Loucy (cell line): ENCODE results near the gene C20orf202.
A peak's percentile ranks its signal among the peaks of the same experiment; 100 is the strongest.

Experiments
- H2AFZ ChIP-seq: fragments of 200-600 bp; sonication (generic); 2 replicates; pipeline ENCODE4 v1.6.0; 2016; ENCODE audit warnings: antibody characterized with exemption, mild to moderate bottlenecking, low read length, moderate library complexity
- H3F3A ChIP-seq: fragments of 200-600 bp; 2 replicates; pipeline ENCODE4 v1.6.0; 2016; ENCODE audit warnings: antibody characterized with exemption, low read depth, mild to moderate bottlenecking
- H3K27me3 ChIP-seq: fragments of 200-600 bp; sonication (generic); 2 replicates; pipeline ENCODE4 v1.6.1; 2014; ENCODE audit warnings: low read length, mild to moderate bottlenecking; ENCODE audit not compliant: insufficient read depth, poor library complexity, severe bottlenecking
- H3K36me3 ChIP-seq: fragments of 200-600 bp; sonication (generic); 2 replicates; pipeline ENCODE4 v1.6.1; 2016; ENCODE audit warnings: low read length; ENCODE audit not compliant: insufficient read depth
- H3K4me1 ChIP-seq: fragments of 200-600 bp; sonication (generic); 2 replicates; pipeline ENCODE4 v1.5.1; 2014; ENCODE audit warnings: low read length, mild to moderate bottlenecking; ENCODE audit not compliant: insufficient read depth, poor library complexity, severe bottlenecking
- H3K4me2 ChIP-seq: fragments of 200-600 bp; sonication (generic); 2 replicates; pipeline ENCODE4 v1.6.0; 2014; ENCODE audit warnings: antibody characterized with exemption, low read length, low read depth, mild to moderate bottlenecking; ENCODE audit not compliant: poor library complexity, severe bottlenecking
- H3K4me3 ChIP-seq: fragments of 200-600 bp; sonication (generic); 2 replicates; pipeline ENCODE4 v1.5.1; 2014; ENCODE audit warnings: low read length, mild to moderate bottlenecking, mixed read lengths; ENCODE audit not compliant: poor library complexity, severe bottlenecking
- H3K79me2 ChIP-seq: fragments of 200-600 bp; sonication (generic); 2 replicates; pipeline ENCODE4 v1.6.1; 2014; ENCODE audit warnings: low read length; ENCODE audit not compliant: insufficient read depth
- H3K9ac ChIP-seq: fragments of 200-600 bp; sonication (generic); 2 replicates; pipeline ENCODE4 v1.6.0; 2014; ENCODE audit warnings: mild to moderate bottlenecking, low read depth, low read length, moderate library complexity; ENCODE audit not compliant: poor library complexity, severe bottlenecking
- H3K9me2 ChIP-seq: fragments of 200-600 bp; sonication (generic); replicated peaks from 2 replicates; pipeline ENCODE4 v1.6.1; 2016; ENCODE audit warnings: low read depth, low read length, mixed read lengths
- H3K9me3 ChIP-seq: fragments of 200-600 bp; sonication (generic); 2 replicates; pipeline ENCODE4 v1.6.1; 2014; ENCODE audit warnings: mild to moderate bottlenecking, antibody characterized with exemption, low read length, low read depth; ENCODE audit not compliant: insufficient read depth
- H4K20me1 ChIP-seq: fragments of 200-600 bp; sonication (generic); 2 replicates; pipeline ENCODE4 v1.6.0; 2014; ENCODE audit warnings: antibody characterized with exemption, low read length, mild to moderate bottlenecking; ENCODE audit not compliant: insufficient read depth, poor library complexity, severe bottlenecking
- CTCF ChIP-seq: fragments of 200-600 bp; sonication (generic); conservative IDR thresholded peaks from 2 replicates; pipeline ENCODE4 v1.5.1; 2014; ENCODE audit warnings: mild to moderate bottlenecking, antibody characterized with exemption, low read length
- EZH2phosphoT487 ChIP-seq: fragments of 200-600 bp; IDR thresholded peaks from 2 replicates; pipeline ENCODE4 v1.6.1; 2018; ENCODE audit warnings: antibody characterized with exemption, mild to moderate bottlenecking, moderate library complexity, borderline replicate concordance

Gene C20orf202

GRCh38 chr20:1199212-1199873 lies 3.9 kb upstream of the C20orf202 start:
- TF ChIP-seq EZH2phosphoT487 (no peak), CTCF (no peak)
- no peaks in the 10 kb centered on the region for H3K9me3 ChIP-seq
- no peaks in the 10 kb centered on the region for H3K9me2 ChIP-seq
- no peaks in the 10 kb centered on the region for H3K36me3 ChIP-seq
- H3K4me2 ChIP-seq: peak overlapping the region; percentile 41
- peak overlapping the region; percentile 76 for H2AFZ ChIP-seq
- H3K79me2 ChIP-seq: no peaks in the 10 kb centered on the region
- H3K27me3 ChIP-seq: no peaks in the 10 kb centered on the region
- H3K9ac ChIP-seq: no peak overlapping the region
- H3K4me3 ChIP-seq: peak overlapping the region; percentile 24
- H3F3A ChIP-seq: no peaks in the 10 kb centered on the region
- no peaks in the 10 kb centered on the region for H4K20me1 ChIP-seq
- peaks cover 5% of the 10 kb centered on the region for H3K4me1 ChIP-seq

GRCh38 chr20:1199964-1200363 lies 3.3 kb upstream of the C20orf202 start:
- H2AFZ ChIP-seq: peak overlapping the region; percentile 76
- H3F3A ChIP-seq: no peaks in the 10 kb centered on the region
- peaks cover 5% of the 10 kb centered on the region for H3K4me1 ChIP-seq
- no peaks in the 10 kb centered on the region for H3K79me2 ChIP-seq
- H4K20me1 ChIP-seq: no peaks in the 10 kb centered on the region
- no peaks in the 10 kb centered on the region for H3K9me3 ChIP-seq
- no peak for TF ChIP-seq CTCF
- no peak for TF ChIP-seq EZH2phosphoT487
- no peak overlapping the region for H3K9ac ChIP-seq
- peak overlapping the region; percentile 41 for H3K4me2 ChIP-seq
- no peaks in the 10 kb centered on the region for H3K9me2 ChIP-seq
- no peaks in the 10 kb centered on the region for H3K36me3 ChIP-seq
- H3K27me3 ChIP-seq: no peaks in the 10 kb centered on the region
- peak overlapping the region; percentile 24 for H3K4me3 ChIP-seq

GRCh38 chr20:1203630-1204029 lies 376 bp downstream of the C20orf202 start:
- TF ChIP-seq EZH2phosphoT487 (no peak), CTCF (no peak)
- Histone ChIP-seq H2AFZ (no peak overlapping the region), H3K79me2 (no peaks in the 10 kb centered on the region), H3F3A (no peaks in the 10 kb centered on the region), H3K4me2 (no peak overlapping the region), H3K9me3 (no peaks in the 10 kb centered on the region), H3K4me3 (no peak overlapping the region), H3K27me3 (no peaks in the 10 kb centered on the region), H4K20me1 (no peaks in the 10 kb centered on the region), H3K9me2 (no peaks in the 10 kb centered on the region), H3K4me1 (peaks cover 5% of the 10 kb centered on the region), H3K9ac (no peak overlapping the region), H3K36me3 (no peaks in the 10 kb centered on the region)
